Measurements from ENCODE around the gene CD164. TPM values are rescaled to one million over a fixed set of nuclear protein-coding genes. Genes with fewer than 3 reads are reported as not detected.

Gene CD164
- total RNA-seq, 1 experiment from 2014 or later: 337 TPM

DNA sequence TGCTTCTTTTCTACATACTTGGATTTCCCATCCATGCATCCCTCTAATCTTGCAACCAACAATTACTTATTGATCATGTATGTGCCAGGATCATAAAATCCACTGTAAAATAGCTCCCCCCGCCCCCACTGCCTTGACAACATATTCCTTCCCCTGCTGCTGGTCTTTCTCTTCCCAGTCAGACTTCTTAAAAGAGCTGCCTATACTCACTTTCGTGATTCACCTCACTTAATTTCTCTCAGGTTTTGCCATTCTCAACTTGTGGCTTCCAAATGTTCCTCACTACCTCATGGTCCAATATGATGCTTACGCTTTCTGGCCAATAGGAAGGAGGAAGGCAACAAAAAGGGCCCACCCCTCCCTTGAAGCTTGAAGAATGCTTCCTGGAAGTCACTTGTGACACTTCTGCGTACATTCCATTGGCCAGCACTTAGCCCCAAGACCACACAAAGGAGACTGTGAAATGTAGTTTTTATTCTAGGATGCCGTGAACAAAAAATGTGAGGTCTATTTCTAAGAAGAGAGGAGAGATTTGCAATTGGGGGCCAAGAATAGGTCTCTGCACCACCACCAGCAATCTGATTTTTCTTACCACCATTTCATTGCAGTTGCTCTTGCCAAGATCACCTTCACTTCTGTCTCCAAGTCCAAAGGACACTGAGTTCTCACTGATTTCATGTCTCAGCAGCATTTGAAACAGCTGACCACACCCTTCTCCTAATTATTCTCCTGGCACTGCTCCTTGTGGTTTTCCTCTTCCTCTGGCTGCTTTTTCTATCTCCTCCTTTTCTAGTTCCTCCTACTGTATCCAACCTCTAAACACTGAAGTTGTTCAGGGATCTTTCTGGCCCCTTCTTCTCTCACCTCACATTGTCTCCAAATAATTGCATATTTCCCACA, 30.8 kb downstream of the CD164 start (continued):
- TF ChIP-seq SIN3A (IDR thresholded peaks at IDR 0.05; ENCODE audit: borderline replicate concordance, insufficient read depth, low read depth, low read length): no peak

DNA sequence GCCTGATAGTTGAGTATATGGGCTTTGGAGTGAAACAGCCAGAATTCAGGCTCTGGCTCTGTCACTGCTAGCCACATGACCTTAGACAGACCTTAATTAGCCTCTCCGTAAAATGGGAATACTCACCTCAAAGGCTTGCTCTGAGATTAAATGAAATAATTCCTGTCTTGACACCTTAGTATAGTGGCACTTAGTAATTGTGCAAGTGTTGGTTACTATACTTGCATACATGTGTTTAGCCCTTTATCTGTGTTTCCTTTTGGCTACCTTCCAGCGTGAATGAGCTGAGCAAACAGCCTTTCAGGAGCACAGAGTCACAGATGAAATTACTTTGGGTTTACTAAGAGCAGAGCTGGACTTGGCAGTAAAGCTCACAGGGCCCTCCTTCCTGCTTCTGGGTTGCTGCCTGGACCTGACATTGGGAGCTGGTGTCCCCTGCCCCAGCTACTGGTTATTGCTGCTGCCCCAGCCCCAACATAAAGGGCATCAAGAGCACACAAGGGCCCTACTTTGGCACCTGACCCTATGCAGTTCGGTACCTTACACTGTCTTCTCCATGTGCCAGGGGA, 32.8 kb downstream of the CD164 start:
- CTCF ChIA-PET: no interaction called here

DNA sequence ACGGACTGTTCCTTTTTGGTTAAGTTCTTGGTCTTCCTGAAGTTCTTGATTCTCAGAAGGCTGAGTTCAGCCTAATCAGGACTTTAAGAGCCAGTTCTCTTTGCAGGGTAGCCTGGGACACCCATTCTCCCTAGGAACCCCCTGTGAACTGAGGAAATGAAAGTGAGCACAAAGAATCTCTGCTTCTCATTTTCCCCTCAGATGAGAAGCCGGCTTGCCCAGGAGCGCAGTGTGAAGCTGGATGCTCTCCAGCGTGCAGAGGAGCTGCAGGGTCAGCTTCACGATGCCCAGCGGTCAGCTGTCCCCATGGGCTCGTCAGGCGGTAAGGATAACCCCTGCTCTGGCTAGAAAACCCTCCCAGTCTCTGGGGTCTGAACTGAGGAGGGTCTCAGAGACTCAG, 34.0 kb downstream of the CD164 start:
- no peaks in the 10 kb centered on the region for H3K27me3 ChIP-seq (ENCODE audit: control insufficient read depth, insufficient read depth, low read length)
- BruUV-seq (replicated peaks): no TSS peak
- no peaks in the 10 kb centered on the region for H3K36me3 ChIP-seq (ENCODE audit: control insufficient read depth, insufficient read depth, low read length)
- H3K4me1 ChIP-seq (ENCODE audit: control insufficient read depth, insufficient read depth, low read length): no peaks in the 10 kb centered on the region
- no peaks in the 10 kb centered on the region for H3K9me3 ChIP-seq (ENCODE audit: control insufficient read depth, insufficient read depth, low read depth, low read length)
- no peak overlapping the region for H3K27ac ChIP-seq (ENCODE audit: low read length)
- TF ChIP-seq TCF7L2 (IDR thresholded peaks at IDR 0.05; ENCODE audit: low read depth, low read length) (no peak), POLR2AphosphoS5 (IDR thresholded peaks at IDR 0.05; ENCODE audit: low read depth, low read length) (no peak), SIN3A (IDR thresholded peaks at IDR 0.05; ENCODE audit: borderline replicate concordance, insufficient read depth, low read depth, low read length) (no peak)
- TF ChIP-seq, protein P1, sequence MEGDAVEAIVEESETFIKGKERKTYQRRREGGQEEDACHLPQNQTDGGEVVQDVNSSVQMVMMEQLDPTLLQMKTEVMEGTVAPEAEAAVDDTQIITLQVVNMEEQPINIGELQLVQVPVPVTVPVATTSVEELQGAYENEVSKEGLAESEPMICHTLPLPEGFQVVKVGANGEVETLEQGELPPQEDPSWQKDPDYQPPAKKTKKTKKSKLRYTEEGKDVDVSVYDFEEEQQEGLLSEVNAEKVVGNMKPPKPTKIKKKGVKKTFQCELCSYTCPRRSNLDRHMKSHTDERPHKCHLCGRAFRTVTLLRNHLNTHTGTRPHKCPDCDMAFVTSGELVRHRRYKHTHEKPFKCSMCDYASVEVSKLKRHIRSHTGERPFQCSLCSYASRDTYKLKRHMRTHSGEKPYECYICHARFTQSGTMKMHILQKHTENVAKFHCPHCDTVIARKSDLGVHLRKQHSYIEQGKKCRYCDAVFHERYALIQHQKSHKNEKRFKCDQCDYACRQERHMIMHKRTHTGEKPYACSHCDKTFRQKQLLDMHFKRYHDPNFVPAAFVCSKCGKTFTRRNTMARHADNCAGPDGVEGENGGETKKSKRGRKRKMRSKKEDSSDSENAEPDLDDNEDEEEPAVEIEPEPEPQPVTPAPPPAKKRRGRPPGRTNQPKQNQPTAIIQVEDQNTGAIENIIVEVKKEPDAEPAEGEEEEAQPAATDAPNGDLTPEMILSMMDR (IDR thresholded peaks at IDR 0.05): no peak
- TF ChIP-seq, protein P2, sequence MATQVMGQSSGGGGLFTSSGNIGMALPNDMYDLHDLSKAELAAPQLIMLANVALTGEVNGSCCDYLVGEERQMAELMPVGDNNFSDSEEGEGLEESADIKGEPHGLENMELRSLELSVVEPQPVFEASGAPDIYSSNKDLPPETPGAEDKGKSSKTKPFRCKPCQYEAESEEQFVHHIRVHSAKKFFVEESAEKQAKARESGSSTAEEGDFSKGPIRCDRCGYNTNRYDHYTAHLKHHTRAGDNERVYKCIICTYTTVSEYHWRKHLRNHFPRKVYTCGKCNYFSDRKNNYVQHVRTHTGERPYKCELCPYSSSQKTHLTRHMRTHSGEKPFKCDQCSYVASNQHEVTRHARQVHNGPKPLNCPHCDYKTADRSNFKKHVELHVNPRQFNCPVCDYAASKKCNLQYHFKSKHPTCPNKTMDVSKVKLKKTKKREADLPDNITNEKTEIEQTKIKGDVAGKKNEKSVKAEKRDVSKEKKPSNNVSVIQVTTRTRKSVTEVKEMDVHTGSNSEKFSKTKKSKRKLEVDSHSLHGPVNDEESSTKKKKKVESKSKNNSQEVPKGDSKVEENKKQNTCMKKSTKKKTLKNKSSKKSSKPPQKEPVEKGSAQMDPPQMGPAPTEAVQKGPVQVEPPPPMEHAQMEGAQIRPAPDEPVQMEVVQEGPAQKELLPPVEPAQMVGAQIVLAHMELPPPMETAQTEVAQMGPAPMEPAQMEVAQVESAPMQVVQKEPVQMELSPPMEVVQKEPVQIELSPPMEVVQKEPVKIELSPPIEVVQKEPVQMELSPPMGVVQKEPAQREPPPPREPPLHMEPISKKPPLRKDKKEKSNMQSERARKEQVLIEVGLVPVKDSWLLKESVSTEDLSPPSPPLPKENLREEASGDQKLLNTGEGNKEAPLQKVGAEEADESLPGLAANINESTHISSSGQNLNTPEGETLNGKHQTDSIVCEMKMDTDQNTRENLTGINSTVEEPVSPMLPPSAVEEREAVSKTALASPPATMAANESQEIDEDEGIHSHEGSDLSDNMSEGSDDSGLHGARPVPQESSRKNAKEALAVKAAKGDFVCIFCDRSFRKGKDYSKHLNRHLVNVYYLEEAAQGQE (IDR thresholded peaks at IDR 0.05; ENCODE audit: insufficient read depth in 1 of 2, low read depth in 2 of 2, low read length in 1 of 2): no peak
- DNase-seq (ENCODE audit: low read depth, low spot score) (no peak), ATAC-seq (no peak)
- POLR2A ChIA-PET: no interaction called here
- in situ Hi-C loops (cut with HindIII; ENCODE audit: low pct_unique_long_range_greater_than_20kb, low sequenced_read_pairs): no loop called here
- intact Hi-C loops (cut with micrococcal nuclease; ENCODE audit: unreplicated experiment): no loop called here
- CTCF ChIA-PET: no interaction called here
- H3K4me3 ChIP-seq (ENCODE audit: low read depth in 2 of 2, low read length in 2 of 2): no peak overlapping the region

More for the DNA sequence above, 32.8 kb downstream of the CD164 start:
- Histone ChIP-seq H3K27me3 (ENCODE audit: control insufficient read depth, insufficient read depth, low read length) (no peaks in the 10 kb centered on the region), H3K4me1 (ENCODE audit: control insufficient read depth, insufficient read depth, low read length) (no peaks in the 10 kb centered on the region), H3K36me3 (ENCODE audit: control insufficient read depth, insufficient read depth, low read length) (no peaks in the 10 kb centered on the region), H3K4me3 (ENCODE audit: low read depth in 2 of 2, low read length in 2 of 2) (no peak overlapping the region), H3K9me3 (ENCODE audit: control insufficient read depth, insufficient read depth, low read depth, low read length) (no peaks in the 10 kb centered on the region), H3K27ac (ENCODE audit: low read length) (no peak overlapping the region)
- POLR2A ChIA-PET: interaction anchor here (0.5 to 0.7 kb wide), 3 partner anchors 148 to 1128 kb away, joined by 4 to 20 read pairs (median 10); no protein-coding TSS in a partner anchor
- ATAC-seq (0 out of 2 replicates have a peak, but pooled peaks have one; percentile 17), DNase-seq (ENCODE audit: low read depth, low spot score) (no peak)
- BruUV-seq (replicated peaks): no TSS peak
- intact Hi-C loops (cut with micrococcal nuclease; ENCODE audit: unreplicated experiment) (no loop called here), in situ Hi-C loops (cut with HindIII; ENCODE audit: low pct_unique_long_range_greater_than_20kb, low sequenced_read_pairs) (no loop called here)
- TF ChIP-seq SIN3A (IDR thresholded peaks at IDR 0.05; ENCODE audit: borderline replicate concordance, insufficient read depth, low read depth, low read length) (no peak), POLR2AphosphoS5 (IDR thresholded peaks at IDR 0.05; ENCODE audit: low read depth, low read length) (no peak)
- TF ChIP-seq, protein P2 (IDR thresholded peaks at IDR 0.05; ENCODE audit: insufficient read depth in 1 of 2, low read depth in 2 of 2, low read length in 1 of 2): no peak
- TF ChIP-seq, protein P1 (IDR thresholded peaks at IDR 0.05): no peak
